ENCODE measurements around the gene CCNF. TPM values are rescaled to one million over a fixed set of nuclear protein-coding genes. Genes with fewer than 3 reads are reported as not detected.

The CCNF gene
- total and polyA plus RNA-seq, 10 of the 15 experiments (the other 5 are each of a cell fraction or from before 2014, with no cell fraction given), result 4.0 to 63.2 (median 27.5) TPM

- TF ChIP-seq, protein P1, sequence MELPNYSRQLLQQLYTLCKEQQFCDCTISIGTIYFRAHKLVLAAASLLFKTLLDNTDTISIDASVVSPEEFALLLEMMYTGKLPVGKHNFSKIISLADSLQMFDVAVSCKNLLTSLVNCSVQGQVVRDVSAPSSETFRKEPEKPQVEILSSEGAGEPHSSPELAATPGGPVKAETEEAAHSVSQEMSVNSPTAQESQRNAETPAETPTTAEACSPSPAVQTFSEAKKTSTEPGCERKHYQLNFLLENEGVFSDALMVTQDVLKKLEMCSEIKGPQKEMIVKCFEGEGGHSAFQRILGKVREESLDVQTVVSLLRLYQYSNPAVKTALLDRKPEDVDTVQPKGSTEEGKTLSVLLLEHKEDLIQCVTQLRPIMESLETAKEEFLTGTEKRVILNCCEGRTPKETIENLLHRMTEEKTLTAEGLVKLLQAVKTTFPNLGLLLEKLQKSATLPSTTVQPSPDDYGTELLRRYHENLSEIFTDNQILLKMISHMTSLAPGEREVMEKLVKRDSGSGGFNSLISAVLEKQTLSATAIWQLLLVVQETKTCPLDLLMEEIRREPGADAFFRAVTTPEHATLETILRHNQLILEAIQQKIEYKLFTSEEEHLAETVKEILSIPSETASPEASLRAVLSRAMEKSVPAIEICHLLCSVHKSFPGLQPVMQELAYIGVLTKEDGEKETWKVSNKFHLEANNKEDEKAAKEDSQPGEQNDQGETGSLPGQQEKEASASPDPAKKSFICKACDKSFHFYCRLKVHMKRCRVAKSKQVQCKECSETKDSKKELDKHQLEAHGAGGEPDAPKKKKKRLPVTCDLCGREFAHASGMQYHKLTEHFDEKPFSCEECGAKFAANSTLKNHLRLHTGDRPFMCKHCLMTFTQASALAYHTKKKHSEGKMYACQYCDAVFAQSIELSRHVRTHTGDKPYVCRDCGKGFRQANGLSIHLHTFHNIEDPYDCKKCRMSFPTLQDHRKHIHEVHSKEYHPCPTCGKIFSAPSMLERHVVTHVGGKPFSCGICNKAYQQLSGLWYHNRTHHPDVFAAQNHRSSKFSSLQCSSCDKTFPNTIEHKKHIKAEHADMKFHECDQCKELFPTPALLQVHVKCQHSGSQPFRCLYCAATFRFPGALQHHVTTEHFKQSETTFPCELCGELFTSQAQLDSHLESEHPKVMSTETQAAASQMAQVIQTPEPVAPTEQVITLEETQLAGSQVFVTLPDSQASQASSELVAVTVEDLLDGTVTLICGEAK (IDR thresholded peaks at IDR 0.05; ENCODE audit: borderline replicate concordance), result no peak
- TF ChIP-seq IKZF1 (conservative IDR thresholded peaks at IDR 0.05) (peak; percentile 88), RB1 (IDR thresholded peaks at IDR 0.05; ENCODE audit: borderline replicate concordance) (no peak), RCOR1 (conservative IDR thresholded peaks at IDR 0.05; ENCODE audit: low read depth, low read length) (no peak), POU2F2 (IDR thresholded peaks at IDR 0.05; ENCODE audit: borderline replicate concordance, low read depth, low read length) (no peak), MTA2 (IDR thresholded peaks at IDR 0.05; ENCODE audit: low read depth) (no peak), REST (IDR thresholded peaks at IDR 0.05; ENCODE audit: low read depth, low read length) (no peak), POLR2AphosphoS5 (IDR thresholded peaks at IDR 0.05; ENCODE audit: low read length) (no peak), ASH2L (IDR thresholded peaks at IDR 0.05; ENCODE audit: borderline replicate concordance, low read depth) (no peak), TCF7 (IDR thresholded peaks at IDR 0.05; ENCODE audit: borderline replicate concordance) (no peak), NBN (IDR thresholded peaks at IDR 0.05) (0 out of 2 replicates have a peak, but pooled peaks have one; percentile 20), BCL3 (IDR thresholded peaks at IDR 0.05; ENCODE audit: borderline replicate concordance, insufficient read depth, low read depth, low read length, poor library complexity, severe bottlenecking) (no peak), MXI1 (IDR thresholded peaks at IDR 0.05; ENCODE audit: low read depth, low read length) (0 out of 2 replicates have a peak, but pooled peaks have one; percentile 9), CBFB (IDR thresholded peaks at IDR 0.05; ENCODE audit: low read depth) (no peak), BRCA1 (IDR thresholded peaks at IDR 0.05; ENCODE audit: low read depth, low read length) (no peak)
- TF ChIP-seq, protein P2, sequence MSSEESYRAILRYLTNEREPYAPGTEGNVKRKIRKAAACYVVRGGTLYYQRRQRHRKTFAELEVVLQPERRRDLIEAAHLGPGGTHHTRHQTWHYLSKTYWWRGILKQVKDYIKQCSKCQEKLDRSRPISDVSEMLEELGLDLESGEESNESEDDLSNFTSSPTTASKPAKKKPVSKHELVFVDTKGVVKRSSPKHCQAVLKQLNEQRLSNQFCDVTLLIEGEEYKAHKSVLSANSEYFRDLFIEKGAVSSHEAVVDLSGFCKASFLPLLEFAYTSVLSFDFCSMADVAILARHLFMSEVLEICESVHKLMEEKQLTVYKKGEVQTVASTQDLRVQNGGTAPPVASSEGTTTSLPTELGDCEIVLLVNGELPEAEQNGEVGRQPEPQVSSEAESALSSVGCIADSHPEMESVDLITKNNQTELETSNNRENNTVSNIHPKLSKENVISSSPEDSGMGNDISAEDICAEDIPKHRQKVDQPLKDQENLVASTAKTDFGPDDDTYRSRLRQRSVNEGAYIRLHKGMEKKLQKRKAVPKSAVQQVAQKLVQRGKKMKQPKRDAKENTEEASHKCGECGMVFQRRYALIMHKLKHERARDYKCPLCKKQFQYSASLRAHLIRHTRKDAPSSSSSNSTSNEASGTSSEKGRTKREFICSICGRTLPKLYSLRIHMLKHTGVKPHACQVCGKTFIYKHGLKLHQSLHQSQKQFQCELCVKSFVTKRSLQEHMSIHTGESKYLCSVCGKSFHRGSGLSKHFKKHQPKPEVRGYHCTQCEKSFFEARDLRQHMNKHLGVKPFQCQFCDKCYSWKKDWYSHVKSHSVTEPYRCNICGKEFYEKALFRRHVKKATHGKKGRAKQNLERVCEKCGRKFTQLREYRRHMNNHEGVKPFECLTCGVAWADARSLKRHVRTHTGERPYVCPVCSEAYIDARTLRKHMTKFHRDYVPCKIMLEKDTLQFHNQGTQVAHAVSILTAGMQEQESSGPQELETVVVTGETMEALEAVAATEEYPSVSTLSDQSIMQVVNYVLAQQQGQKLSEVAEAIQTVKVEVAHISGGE (CRISPR knock-in tag; IDR thresholded peaks at IDR 0.05), result no peak
Observed at GRCh38 chr16:2428784-2429033, 538 bp upstream of the CCNF start (continued).
